ENCODE measurements around the gene CGAS. TPM values are rescaled to one million over a fixed set of nuclear protein-coding genes. Genes with fewer than 3 reads are reported as not detected.

CGAS gene
- total and polyA plus RNA-seq, 2 experiments from 2014 or later: not detected

DNA sequence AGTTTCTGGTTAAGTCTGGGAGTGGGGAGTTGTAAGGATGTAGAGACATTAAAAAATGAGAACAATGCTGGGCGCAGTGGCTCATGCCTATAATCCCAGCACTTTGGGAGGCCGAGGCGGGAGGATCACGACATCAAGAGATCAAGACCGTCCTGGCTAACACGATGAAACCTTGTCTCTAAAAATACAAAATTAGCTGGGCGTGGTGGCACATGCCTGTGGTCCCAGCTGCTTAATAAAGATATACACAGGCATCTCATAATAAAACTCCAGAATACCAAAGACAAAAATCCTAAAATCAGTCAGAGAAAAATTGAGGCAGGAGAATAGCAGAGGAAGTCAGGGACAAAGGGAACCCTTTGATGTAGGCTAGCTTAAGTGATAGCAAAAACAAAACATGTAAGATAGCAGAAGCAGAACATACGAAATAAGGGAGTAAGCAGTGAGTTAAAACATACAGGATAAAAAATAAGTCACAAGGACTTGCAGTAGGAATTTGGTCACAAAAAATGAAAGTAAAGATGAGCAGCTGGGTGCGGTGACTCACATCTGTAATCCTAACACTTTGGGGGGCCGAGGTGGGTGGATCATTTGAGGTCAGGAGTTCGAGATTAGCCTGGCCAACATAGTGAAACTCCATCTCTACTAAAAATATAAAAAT lies 33.9 kb downstream of the CGAS start:
- Histone ChIP-seq H3K27me3 (no peaks in the 10 kb centered on the region), H3K27ac (no peak overlapping the region), H3K36me3 (no peaks in the 10 kb centered on the region), H3K4me3 (no peak overlapping the region), H3K4me1 (ENCODE audit: low read depth) (no peaks in the 10 kb centered on the region), H3K9me3 (ENCODE audit: low read depth) (no peaks in the 10 kb centered on the region)
- DNase-seq (ENCODE audit: low read depth in 1 of 2, low spot score in 1 of 2): peak in 1 of 2 donors; percentile 25
- TF ChIP-seq, protein P1, sequence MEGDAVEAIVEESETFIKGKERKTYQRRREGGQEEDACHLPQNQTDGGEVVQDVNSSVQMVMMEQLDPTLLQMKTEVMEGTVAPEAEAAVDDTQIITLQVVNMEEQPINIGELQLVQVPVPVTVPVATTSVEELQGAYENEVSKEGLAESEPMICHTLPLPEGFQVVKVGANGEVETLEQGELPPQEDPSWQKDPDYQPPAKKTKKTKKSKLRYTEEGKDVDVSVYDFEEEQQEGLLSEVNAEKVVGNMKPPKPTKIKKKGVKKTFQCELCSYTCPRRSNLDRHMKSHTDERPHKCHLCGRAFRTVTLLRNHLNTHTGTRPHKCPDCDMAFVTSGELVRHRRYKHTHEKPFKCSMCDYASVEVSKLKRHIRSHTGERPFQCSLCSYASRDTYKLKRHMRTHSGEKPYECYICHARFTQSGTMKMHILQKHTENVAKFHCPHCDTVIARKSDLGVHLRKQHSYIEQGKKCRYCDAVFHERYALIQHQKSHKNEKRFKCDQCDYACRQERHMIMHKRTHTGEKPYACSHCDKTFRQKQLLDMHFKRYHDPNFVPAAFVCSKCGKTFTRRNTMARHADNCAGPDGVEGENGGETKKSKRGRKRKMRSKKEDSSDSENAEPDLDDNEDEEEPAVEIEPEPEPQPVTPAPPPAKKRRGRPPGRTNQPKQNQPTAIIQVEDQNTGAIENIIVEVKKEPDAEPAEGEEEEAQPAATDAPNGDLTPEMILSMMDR (IDR thresholded peaks at IDR 0.05; ENCODE audit: low read depth, low read length): no peak

DNA sequence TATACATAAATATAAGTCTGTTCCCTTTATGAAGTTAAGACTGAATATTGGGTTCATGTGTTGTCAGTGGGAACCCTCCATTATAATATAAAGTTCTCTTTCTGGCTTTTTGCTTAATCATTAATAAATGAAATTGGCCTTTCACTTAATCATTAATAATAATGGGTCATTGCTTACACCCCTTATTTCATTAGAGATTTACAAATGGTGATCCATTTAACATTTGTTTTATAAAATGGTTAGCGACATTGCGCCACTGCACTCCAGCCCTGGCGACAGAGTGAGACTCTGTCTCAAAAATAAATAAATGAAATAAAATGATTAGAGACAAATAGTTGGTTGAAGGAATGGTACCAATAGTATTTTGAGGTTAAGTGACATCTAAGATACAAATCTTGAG lies 39.0 kb downstream of the CGAS start:
- DNase-seq (ENCODE audit: low read depth in 1 of 2, low spot score in 1 of 2): no peak
- Histone ChIP-seq H3K4me3 (no peak overlapping the region), H3K27ac (no peak overlapping the region)

DNA sequence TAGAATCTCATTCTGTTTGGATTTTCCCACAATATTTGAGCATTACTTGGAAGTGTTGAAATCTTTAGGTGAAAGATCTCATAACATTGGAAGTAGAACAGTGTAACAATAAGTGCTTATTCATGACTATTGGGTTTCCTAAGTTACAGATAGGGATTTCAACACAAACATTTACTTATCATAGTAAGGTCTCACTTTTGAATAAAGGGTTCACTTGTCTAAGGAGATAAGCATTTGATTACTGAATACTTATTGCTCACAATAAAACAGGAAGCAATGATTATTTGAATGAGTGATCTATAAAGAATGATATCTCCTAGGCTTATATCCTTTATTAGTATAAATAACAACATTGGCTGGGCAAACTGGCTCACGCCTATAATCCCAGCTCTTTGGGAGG lies 42.7 kb downstream of the CGAS start:
- no peaks in the 10 kb centered on the region for H3K9me3 ChIP-seq (ENCODE audit: low read depth)
- H3K27me3 ChIP-seq: no peaks in the 10 kb centered on the region
- H3K4me1 ChIP-seq (ENCODE audit: low read depth): no peaks in the 10 kb centered on the region
- no peaks in the 10 kb centered on the region for H3K36me3 ChIP-seq
- peak in 1 of 2 donors; percentile 33 for DNase-seq (ENCODE audit: low read depth in 1 of 2, low spot score in 1 of 2)
- no peak overlapping the region for H3K4me3 ChIP-seq
- TF ChIP-seq, protein P1 (IDR thresholded peaks at IDR 0.05; ENCODE audit: low read depth, low read length): no peak
- no peak overlapping the region for H3K27ac ChIP-seq

More for the DNA sequence above, 39.0 kb downstream of the CGAS start:
- no peaks in the 10 kb centered on the region for H3K36me3 ChIP-seq
- H3K9me3 ChIP-seq (ENCODE audit: low read depth): no peaks in the 10 kb centered on the region
- H3K4me1 ChIP-seq (ENCODE audit: low read depth): no peaks in the 10 kb centered on the region
- no peaks in the 10 kb centered on the region for H3K27me3 ChIP-seq
- TF ChIP-seq, protein P1 (IDR thresholded peaks at IDR 0.05; ENCODE audit: low read depth, low read length): no peak

DNA sequence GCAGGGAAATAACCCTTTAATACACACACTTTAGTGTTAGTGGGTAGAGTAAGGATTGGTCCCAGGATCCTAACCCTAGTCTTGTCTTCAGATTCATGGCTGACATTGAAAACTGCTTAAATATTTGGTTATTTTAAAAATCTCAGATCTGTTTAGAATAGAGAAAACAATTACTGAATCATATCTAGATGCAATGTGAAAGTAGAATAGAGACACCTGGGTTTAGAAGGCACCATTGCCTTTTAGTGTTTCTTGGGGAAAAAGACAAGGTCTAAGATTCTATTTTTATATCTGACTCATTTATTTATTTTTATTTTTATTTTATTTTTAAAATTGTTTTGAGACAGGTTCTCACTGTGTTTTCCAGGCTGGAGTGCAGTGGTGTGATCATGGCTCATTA lies 51.4 kb downstream of the CGAS start:
- H3K27me3 ChIP-seq: no peaks in the 10 kb centered on the region
- H3K4me3 ChIP-seq: no peak overlapping the region
- no peaks in the 10 kb centered on the region for H3K36me3 ChIP-seq
- no peak for DNase-seq (ENCODE audit: low read depth in 1 of 2, low spot score in 1 of 2)
- no peaks in the 10 kb centered on the region for H3K4me1 ChIP-seq (ENCODE audit: low read depth)
- no peak overlapping the region for H3K27ac ChIP-seq
- TF ChIP-seq, protein P1 (IDR thresholded peaks at IDR 0.05; ENCODE audit: low read depth, low read length): no peak
- H3K9me3 ChIP-seq (ENCODE audit: low read depth): no peaks in the 10 kb centered on the region

DNA sequence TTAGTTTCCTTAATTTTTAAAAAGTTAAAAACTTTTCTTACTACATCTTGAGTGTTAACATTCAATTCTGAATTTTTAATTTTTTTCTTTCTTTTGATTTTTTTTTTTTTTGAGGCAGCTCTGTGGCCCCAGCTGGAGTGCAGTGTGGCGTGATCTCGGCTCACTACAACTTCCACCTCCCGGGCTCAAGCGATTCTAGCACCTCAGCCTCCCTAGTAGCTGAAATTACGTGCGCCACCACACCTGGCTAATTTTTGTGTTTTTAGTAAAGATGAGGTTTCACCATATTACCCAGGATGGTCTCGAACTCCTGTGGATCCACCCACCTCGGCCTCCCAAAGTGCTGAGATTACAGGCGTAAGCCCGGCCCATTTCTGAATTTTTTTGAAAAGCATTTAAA lies 56.2 kb downstream of the CGAS start:
- Histone ChIP-seq H3K27me3 (no peaks in the 10 kb centered on the region), H3K9me3 (ENCODE audit: low read depth) (no peaks in the 10 kb centered on the region), H3K27ac (no peak overlapping the region), H3K4me1 (ENCODE audit: low read depth) (no peaks in the 10 kb centered on the region), H3K4me3 (no peak overlapping the region), H3K36me3 (no peaks in the 10 kb centered on the region)
- no peak for DNase-seq (ENCODE audit: low read depth in 1 of 2, low spot score in 1 of 2)
- TF ChIP-seq, protein P1 (IDR thresholded peaks at IDR 0.05; ENCODE audit: low read depth, low read length): no peak
